Activated CD4-positive, alpha-beta T cell treated with anti-CD3 and anti-CD28 coated beads, Interleukin-2, amount 50 U/mL, for 4 hours (primary cell): ENCODE results near the gene AK5.
"Not testable (repeated sequence)": the region's sequence is repeated elsewhere in the genome, so short reads cannot be mapped to it uniquely, and the experiment has no call there.

Experiments used
- DNase-seq, 2 experiments: peaks; one replicate each; pipeline ENCODE4 v3.0.0-alpha.2; 2020

The AK5 gene

GRCh38 chr1:77513839-77514763, 232.3 kb downstream of the AK5 start:
- no peak for DNase-seq

GRCh38 chr1:77514921-77515776, 233.3 kb downstream of the AK5 start:
- DNase-seq, result no peak

- no peak for DNase-seq
Observed at GRCh38 chr1:77516106-77516505, 234.3 kb downstream of the AK5 start.

GRCh38 chr1:77524038-77524437, 242.2 kb downstream of the AK5 start:
- DNase-seq, result no peak

GRCh38 chr1:77531149-77531548, 249.3 kb downstream of the AK5 start:
- not testable (repeated sequence) for DNase-seq

DNA sequence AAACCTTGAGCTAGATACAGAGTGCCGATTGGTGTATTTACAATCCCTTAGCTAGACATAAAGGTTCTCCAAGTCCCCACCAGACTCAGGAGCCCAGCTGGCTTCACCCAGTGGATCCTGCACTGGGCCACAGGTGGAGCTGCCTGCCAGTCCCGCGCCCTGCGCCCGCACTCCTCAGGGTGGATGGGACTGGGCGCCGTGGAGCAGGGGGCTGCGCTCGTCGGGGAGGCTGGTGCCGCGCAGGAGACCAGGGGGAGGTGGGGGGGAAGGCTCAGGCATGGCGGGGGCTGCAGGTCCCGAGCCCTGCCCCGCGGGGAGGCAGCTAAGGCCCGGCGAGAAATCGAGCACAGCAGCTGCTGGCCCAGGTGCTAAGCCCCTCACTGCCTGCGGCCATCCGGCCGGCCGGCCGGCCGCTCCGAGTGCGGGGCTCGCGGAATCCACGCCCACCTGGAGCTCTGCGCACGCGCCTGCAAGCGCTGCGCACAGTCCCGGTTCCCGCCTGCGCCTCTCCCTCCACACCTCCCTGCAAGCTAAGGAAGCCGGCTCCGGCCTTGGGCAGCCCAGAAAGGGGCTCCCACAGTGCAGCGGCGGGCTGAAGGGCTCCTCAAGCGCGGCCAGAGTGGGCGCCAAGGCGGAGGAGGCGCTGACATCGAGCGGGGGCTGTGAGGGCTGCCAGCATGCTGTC, 249.9 kb downstream of the AK5 start:
- DNase-seq, result not testable (repeated sequence)

- no peak for DNase-seq
Observed at GRCh38 chr1:77532641-77533040, 250.8 kb downstream of the AK5 start.

DNA sequence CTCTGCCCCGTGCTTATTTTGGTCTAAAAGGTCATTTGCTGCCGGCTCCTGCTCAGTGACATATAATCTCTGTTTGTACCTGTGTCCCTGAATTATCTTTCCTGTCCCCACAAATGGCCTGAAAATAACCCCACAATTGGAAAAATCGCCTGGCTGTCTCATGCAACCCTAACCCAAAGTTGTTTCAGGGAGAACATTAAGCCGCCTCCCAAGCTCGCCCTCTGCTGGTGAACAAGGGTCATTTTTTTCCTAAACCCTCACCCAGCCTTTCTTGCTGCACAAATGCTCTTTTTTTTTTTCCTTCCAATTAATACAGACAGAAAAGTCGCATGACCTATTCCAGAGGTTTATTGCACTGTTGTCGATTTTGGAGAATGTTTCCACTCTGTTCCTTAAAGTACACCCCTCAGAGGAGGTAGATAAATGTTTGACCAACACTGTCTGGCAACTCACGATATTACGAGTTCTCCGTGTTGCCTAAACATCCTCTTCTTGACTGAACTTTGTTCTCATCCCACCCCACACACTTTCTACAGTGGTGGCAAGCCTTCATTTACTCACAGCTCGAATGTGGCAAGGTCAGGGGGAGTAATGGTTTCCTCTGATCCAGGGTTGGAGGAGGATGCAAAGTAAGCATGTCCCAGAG, 252.0 kb downstream of the AK5 start:
- DNase-seq, result peak; percentile 39 to 49

- DNase-seq, result no peak
Observed at GRCh38 chr1:77534456-77534855, 252.6 kb downstream of the AK5 start.

DNA sequence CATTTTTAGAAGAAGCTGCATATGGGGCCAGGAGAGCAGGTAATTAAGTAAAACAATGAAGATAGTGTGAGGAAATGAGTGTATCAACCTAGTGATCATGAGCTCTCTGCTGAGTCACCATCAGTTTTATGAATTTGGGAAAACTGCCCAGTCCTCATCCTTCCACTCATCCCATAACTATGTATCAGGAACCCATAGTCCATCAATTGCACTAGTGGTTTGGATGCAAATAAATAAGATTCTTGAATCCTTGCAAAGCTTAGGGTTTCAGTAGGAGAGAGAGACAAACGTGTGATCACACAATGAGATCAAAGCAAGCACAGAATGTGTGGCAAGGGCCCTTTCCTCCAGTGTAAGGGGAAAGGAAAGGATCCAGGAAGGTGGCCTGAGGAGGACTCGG, 255.0 kb downstream of the AK5 start:
- DNase-seq, result no peak

GRCh38 chr1:77538956-77539518, 257.2 kb downstream of the AK5 start:
- DNase-seq, result no peak

GRCh38 chr1:77539519-77540142, 257.8 kb downstream of the AK5 start:
- DNase-seq, result no peak

DNA sequence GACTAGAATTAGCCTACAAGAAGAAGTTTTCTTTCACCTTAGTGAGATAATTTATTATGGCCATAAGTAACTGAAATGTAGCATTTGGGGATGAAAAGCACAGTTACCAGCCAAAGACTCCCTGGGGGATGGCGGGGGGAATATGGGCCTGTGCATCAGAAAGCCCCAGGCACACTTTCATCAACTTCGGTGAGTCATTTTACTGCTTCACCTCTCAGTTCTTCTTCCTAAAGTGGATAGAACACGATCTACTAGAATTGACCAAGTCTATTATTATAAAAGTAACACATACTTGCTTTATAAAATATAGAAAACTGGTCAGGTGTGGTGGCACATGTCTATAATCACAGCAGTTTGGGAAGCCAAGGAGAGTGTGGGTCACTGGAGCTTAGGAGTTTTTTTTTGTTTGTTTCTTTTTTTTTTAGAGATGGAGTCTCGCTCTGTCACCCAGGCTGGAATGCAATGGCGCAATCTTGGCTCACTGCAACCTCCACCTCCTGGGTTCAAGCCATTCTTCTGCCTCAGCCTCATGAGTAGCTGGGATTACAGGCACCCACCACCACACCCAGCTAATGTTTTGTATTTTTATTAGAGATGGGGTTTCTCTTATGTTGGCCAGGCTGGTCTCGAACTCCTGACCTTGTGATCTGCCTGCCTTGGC, 258.8 kb downstream of the AK5 start:
- no peak for DNase-seq

DNA sequence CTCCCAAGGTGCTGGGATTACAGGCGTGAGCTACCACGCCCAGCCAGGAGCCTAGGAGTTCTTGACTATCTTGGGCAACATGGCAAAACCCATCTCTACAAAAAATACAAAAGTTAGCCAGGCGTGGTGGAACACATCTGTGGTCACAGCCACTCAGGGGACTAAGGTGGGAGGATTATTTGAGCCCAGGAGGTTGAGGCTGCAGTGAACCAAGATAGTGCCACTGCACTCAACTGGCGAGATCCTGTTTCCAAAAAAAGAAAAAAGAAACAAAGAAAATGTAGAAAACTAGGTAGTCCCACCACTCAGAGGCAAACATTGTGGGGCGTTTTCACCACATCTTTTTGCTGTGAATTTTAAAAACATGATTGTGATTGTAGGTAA, 259.3 kb downstream of the AK5 start:
- no peak for DNase-seq

DNA sequence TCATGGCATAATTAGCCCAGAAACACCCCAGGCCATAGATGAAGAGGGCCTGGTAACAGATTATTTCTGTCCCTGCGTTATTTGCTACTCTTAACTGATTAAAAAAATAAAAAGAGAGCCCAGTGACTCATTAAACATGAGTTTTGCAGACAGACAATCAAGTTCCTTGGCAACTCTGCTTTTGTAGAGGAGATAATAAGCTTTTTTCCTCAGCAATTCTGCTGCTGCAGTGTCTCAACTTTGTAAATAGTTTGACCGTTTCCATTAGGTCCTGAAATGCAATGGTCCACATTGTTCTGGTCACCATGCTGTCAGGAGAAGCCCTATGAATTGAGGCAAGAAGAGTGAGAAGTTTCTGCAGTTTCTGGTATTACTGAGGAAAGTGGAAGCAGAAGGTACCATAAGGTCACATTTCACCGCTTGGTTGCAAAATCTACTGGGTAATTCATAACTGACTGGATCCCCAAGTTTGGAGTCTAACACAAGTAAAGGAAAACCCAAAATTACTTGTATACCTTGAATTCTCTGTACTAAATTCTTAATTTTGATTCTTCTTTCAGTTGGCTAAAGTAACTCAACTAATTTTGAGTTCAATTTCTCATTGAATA, 261.1 kb downstream of the AK5 start:
- no peak for DNase-seq

DNA sequence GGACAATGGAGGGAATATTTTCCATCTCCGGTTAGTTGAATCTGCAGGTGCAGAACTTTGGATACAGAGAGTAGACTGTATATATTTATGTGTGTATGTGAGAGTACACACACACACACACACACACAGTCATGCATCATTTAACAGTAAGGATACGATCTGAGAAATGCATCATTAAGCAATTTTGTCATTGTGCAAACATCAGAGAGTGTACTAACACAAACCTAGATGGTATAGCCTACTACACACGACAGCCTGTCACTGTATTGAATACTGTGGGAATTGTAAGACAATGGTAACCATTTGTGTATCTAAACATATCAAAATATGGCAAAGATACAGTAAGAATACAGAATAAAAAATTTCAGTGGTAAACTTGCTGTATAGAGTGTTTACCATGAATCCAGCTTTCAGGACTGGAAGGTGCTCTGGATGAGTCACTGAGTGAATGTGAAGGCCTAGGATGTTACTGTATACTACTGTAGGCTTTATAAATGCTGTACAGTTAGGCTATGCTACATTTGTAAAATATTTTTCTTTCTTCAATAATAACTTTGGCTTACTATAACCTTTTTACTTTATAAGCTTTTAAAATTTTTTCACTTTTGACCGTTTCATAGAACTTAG, 262.1 kb downstream of the AK5 start:
- DNase-seq, result no peak

GRCh38 chr1:77544845-77545244, 263.0 kb downstream of the AK5 start:
- DNase-seq, result no peak

- no peak for DNase-seq
Observed at GRCh38 chr1:77545970-77546369, 264.2 kb downstream of the AK5 start.

DNA sequence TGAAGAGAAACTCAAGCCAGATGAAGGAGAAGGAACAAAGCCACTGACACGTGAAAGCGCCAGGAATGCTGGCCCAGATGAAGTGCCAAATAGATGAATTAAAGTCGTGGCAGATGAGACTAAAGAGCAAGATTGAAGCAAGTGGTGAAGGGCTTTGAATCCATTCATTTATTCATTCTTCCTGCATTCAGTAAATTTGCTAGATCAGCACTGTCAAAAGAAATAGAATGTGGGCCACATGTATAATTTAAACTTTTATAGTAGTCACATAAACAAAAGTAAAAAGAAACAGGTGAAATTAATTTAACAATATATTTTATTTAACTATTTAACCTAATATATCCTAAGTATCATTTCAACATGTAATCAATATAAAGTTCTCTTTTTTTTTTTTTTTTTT, 265.1 kb downstream of the AK5 start:
- DNase-seq, result no peak

- no peak for DNase-seq
Observed at GRCh38 chr1:77548285-77548684, 266.5 kb downstream of the AK5 start.
